Adrenal gland (tissue), 5 donors: ENCODE measurements around the gene MIPOL1.

Experiments used
- POLR2A ChIP-seq, 2 donors: fragments of 450-650 bp; IDR thresholded peaks; one replicate each; pipeline ENCODE4 v1.6.1; 2017; ENCODE audit warnings: antibody characterized with exemption in 2 of 2, mild to moderate bottlenecking in 2 of 2, moderate library complexity in 1 of 2
- TF ChIP-seq, protein P1 (sequence below), 6 experiments: fragments of 450-650 bp in 4 of 6; fragments of 200-600 bp in 2 of 6; sonication (generic) in 1 of 6; IDR thresholded peaks; 1 replicate in 5 of 6; 2 replicates in 1 of 6; pipeline versions ENCODE4 v1.5.1 to v1.8.0; 2016 to 2021; ENCODE audit warnings: antibody characterized with exemption in 6 of 6, mild to moderate bottlenecking in 2 of 6, moderate library complexity in 1 of 6
- donor health status: DM: no; HTN: no; CAD: no.

DNA sequence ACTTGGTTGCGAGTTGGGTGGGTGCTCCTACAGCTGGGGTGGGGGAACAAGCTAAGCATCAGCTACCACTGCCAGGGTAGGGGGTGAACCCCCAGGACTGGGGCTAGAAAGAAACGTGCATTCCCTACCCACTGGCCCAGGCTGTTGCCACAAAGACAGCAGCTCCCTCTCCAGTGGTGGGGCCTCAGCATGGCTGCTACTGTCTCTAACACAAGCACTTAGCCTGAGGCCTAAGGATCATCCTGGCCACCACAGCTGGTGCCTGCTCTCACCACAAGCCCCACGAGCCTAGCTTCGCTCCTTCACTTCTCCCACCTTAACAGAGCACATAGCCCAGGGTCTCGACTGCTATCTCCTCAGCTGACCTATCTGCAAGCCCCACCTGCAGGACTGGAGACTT lies 44.3 kb upstream of the MIPOL1 start:
- TF ChIP-seq, protein P1, sequence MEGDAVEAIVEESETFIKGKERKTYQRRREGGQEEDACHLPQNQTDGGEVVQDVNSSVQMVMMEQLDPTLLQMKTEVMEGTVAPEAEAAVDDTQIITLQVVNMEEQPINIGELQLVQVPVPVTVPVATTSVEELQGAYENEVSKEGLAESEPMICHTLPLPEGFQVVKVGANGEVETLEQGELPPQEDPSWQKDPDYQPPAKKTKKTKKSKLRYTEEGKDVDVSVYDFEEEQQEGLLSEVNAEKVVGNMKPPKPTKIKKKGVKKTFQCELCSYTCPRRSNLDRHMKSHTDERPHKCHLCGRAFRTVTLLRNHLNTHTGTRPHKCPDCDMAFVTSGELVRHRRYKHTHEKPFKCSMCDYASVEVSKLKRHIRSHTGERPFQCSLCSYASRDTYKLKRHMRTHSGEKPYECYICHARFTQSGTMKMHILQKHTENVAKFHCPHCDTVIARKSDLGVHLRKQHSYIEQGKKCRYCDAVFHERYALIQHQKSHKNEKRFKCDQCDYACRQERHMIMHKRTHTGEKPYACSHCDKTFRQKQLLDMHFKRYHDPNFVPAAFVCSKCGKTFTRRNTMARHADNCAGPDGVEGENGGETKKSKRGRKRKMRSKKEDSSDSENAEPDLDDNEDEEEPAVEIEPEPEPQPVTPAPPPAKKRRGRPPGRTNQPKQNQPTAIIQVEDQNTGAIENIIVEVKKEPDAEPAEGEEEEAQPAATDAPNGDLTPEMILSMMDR (IDR thresholded peaks at IDR 0.05), result no peak
- TF ChIP-seq POLR2A (IDR thresholded peaks at IDR 0.05), result no peak
